Diencephalon (tissue), 1 donor: Measurements from ENCODE around the gene RICTOR. TPM values are rescaled to one million over a fixed set of nuclear protein-coding genes. Genes with fewer than 3 reads are reported as not detected.

Source experiments
- small RNA-seq: library from RNA; depleted of rRNA; stranded (forward); fragments of <200 nt; gene quantifications from one replicate; pipeline ENCODE3, GENCODE V24; 2014
- total RNA-seq: library from RNA; depleted of rRNA; stranded (reverse); fragments of >200 nt; gene quantifications from one replicate; pipeline ENCODE4 v1.2.3, GENCODE V29; 2014

RICTOR gene
- total RNA-seq, result 64.1 TPM

GRCh38 chr5:39074017-39074814 is at the start of gene RICTOR:
TSS of gene RICTOR (minus strand) at chr5:39074399. CDS start at chr5:39074377, 22 bp downstream.

Small RNA genes lying within 50 kb of the gene (small RNA-seq; reads per million reads assigned to genes)
- not detected for gene AIG1P1

Other genes starting within 250 kb of the RICTOR start
- gene OSMR, start 228.4 kb downstream of the RICTOR start, total RNA-seq, result 2.8 TPM
- gene FYB1, start 145.2 kb upstream of the RICTOR start, total RNA-seq, result 5.8 TPM